A549 (cell line): Measurements from ENCODE around the gene COL1A1. TPM values are rescaled to one million over a fixed set of nuclear protein-coding genes. Genes with fewer than 3 reads are reported as not detected.

Experiments
- ATAC-seq, 2 experiments: fragments of 200-7000 bp in 1 of 2; fragments of >200 bp in 1 of 2; cut with Nextera tagmentation in 1 of 2; cut with Tn5 transposase in 1 of 2; 3 replicates each; pipeline versions ENCODE4 v1.8.0 to v1.9.1; 2018 to 2020; ENCODE audit warnings: mild to moderate bottlenecking in 1 of 2, moderate library complexity in 1 of 2
- CTCF ChIA-PET: fragments of 300-600 bp; sonication (Branson Sonifier 250); formaldehyde crosslinking; extraction: SDS; loops from one replicate; lab custom pipeline; 2021; ENCODE audit warnings: antibody characterized with exemption, inconsistent platforms; lab: Yijun Ruan, JAX
- POLR2A ChIA-PET: fragments of 350-600 bp; formaldehyde crosslinking; extraction: SDS; loops from one replicate; lab custom pipeline; 2021; ENCODE audit warnings: antibody characterized with exemption, inconsistent platforms; lab: Yijun Ruan, JAX
- DNase-seq, 2 experiments: peaks; one replicate each; pipeline versions ENCODE4 v3.0.0 to v3.0.0-alpha.2; 2011 to 2016; ENCODE audit warnings: low read depth in 1 of 2, low spot score in 1 of 2
- FAIRE-seq: peaks from 2 replicates; lab custom pipeline; 2011; peaks lifted over from hg19 to GRCh38; lab: Jason Lieb, UNC
- H3K27ac ChIP-seq, 2 experiments: fragments of >200 bp; sonication (Bioruptor Twin); formaldehyde crosslinking; 3 replicates each; pipeline ENCODE4 v1.5.1; 2016 to 2017
- H3K4me1 ChIP-seq: fragments of >200 bp; sonication (Bioruptor Twin); formaldehyde crosslinking; 3 replicates; pipeline ENCODE4 v1.6.1; 2016
- H3K4me2 ChIP-seq: fragments of >200 bp; sonication (Bioruptor Twin); formaldehyde crosslinking; 3 replicates; pipeline ENCODE4 v1.6.1; 2016
- H3K4me3 ChIP-seq: fragments of >200 bp; sonication (Bioruptor Twin); formaldehyde crosslinking; 3 replicates; pipeline ENCODE4 v1.5.1; 2016
- H3K9me3 ChIP-seq: fragments of >200 bp; sonication (Bioruptor Twin); formaldehyde crosslinking; 3 replicates; pipeline ENCODE4 v1.6.1; 2016
- BHLHE40 ChIP-seq: IDR thresholded peaks from 2 replicates; pipeline ENCODE4 v1.6.1; 2012; ENCODE audit warnings: low read depth, low read length, inconsistent platforms
- EHMT2 ChIP-seq: fragments of 200-600 bp; sonication (generic); IDR thresholded peaks from 2 replicates; pipeline ENCODE4 v1.6.1; 2016; ENCODE audit warnings: antibody characterized with exemption, low read depth, mild to moderate bottlenecking, moderate library complexity
- EP300 ChIP-seq, 2 experiments: fragments of >200 bp; sonication (Bioruptor Twin); formaldehyde crosslinking; IDR thresholded peaks; 2 replicates in 1 of 2; 3 replicates in 1 of 2; pipeline ENCODE4 v1.6.1; 2016 to 2017
- FOSL2 ChIP-seq, 2 experiments: fragments of 450-650 bp in 1 of 2; fragments of >200 bp in 1 of 2; sonication (Bioruptor Twin) in 1 of 2; formaldehyde crosslinking; IDR thresholded peaks; 2 replicates each; pipeline versions ENCODE4 v1.5.0 to v1.6.1; 2016 to 2020; ENCODE audit warnings: mild to moderate bottlenecking in 1 of 2, moderate library complexity in 1 of 2
- HEYL ChIP-seq: fragments of 250-450 bp; sonication (Bioruptor Pico); IDR thresholded peaks from 2 replicates; pipeline ENCODE4 v1.8.0; 2021; ENCODE audit warnings: mild to moderate bottlenecking, moderate library complexity
- HOXA7 ChIP-seq: fragments of 250-450 bp; sonication (Bioruptor Pico); IDR thresholded peaks from 2 replicates; pipeline ENCODE4 v1.5.0; 2020; ENCODE audit warnings: mild to moderate bottlenecking, moderate library complexity
- JUN ChIP-seq, 2 experiments: fragments of >200 bp; sonication (Bioruptor Twin); formaldehyde crosslinking; IDR thresholded peaks; 2 replicates in 1 of 2; 3 replicates in 1 of 2; pipeline ENCODE4 v1.6.1; 2016 to 2017
- JUNB ChIP-seq: fragments of >200 bp; sonication (Bioruptor Twin); formaldehyde crosslinking; IDR thresholded peaks from 2 replicates; pipeline ENCODE4 v1.6.1; 2016
- KDM5A ChIP-seq: fragments of 200-600 bp; sonication (generic); IDR thresholded peaks from 2 replicates; pipeline ENCODE4 v1.6.1; 2016; ENCODE audit warnings: antibody characterized with exemption, mild to moderate bottlenecking
- NR3C1 ChIP-seq: fragments of >200 bp; sonication (Bioruptor Twin); formaldehyde crosslinking; IDR thresholded peaks from 3 replicates; pipeline ENCODE4 v1.6.1; 2017
- POLR2A ChIP-seq: IDR thresholded peaks from 2 replicates; pipeline ENCODE4 v1.6.1; 2012; ENCODE audit warnings: mild to moderate bottlenecking, low read length
- POLR2AphosphoS2 ChIP-seq: conservative IDR thresholded peaks from 2 replicates; pipeline ENCODE4 v1.6.1; 2012; ENCODE audit warnings: low read length, improper control_type of control experiment, inconsistent platforms
- ZFP36 ChIP-seq: fragments of 450-650 bp; IDR thresholded peaks from 2 replicates; pipeline ENCODE4 v1.6.1; 2014; ENCODE audit warnings: borderline replicate concordance; ENCODE audit not compliant: partially characterized antibody
- ZSCAN20 ChIP-seq: fragments of 250-450 bp; sonication (Bioruptor Pico); IDR thresholded peaks from 2 replicates; pipeline ENCODE4 v1.8.0; 2022; ENCODE audit warnings: mild to moderate bottlenecking, moderate library complexity
- WGBS: methylation state at CpG from one replicate; pipeline ENCODE4 v1.1.6; 2017; ENCODE audit errors: missing lambda C conversion rate; 5-methylcytosine and 5-hydroxymethylcytosine counted together
- polyA plus RNA-seq, 4 experiments: library from polyadenylated mRNA; depleted of rRNA in 3 of 4; stranded (reverse); fragments of >200 nt; fragmentation: RNase III in 1 of 4; extraction: RNeasy Plus Mini Kit Qiagen cat#74134 plus additional on column Dnase treatment in 1 of 4; gene quantifications; 2 replicates in 3 of 4; 3 replicates in 1 of 4; pipeline ENCODE4 v1.2.3, GENCODE V29; 2011 to 2017
- TF ChIP-seq, protein P1 (sequence below): fragments of >200 bp; sonication (Bioruptor Twin); formaldehyde crosslinking; IDR thresholded peaks from 2 replicates; pipeline ENCODE4 v1.6.1; 2016
- TF ChIP-seq, protein P2 (sequence below): fragments of 150-350 bp; IDR thresholded peaks from 2 replicates; pipeline ENCODE4 v1.6.1; 2014; ENCODE audit warnings: low read depth, mild to moderate bottlenecking, low read length
- TF ChIP-seq, protein P3 (sequence below): IDR thresholded peaks from 2 replicates; pipeline ENCODE4 v1.6.1; 2012
- TF ChIP-seq, protein P4 (sequence below): IDR thresholded peaks from 2 replicates; pipeline ENCODE4 v1.6.1; 2012; ENCODE audit warnings: low read depth, borderline replicate concordance
- TF ChIP-seq, protein P5 (sequence below): IDR thresholded peaks from 2 replicates; pipeline ENCODE4 v1.6.1; 2012
- TF ChIP-seq, protein P6 (sequence below): fragments of 250-450 bp; sonication (Bioruptor Pico); IDR thresholded peaks from 2 replicates; pipeline ENCODE4 v1.5.0; 2021; ENCODE audit warnings: mild to moderate bottlenecking, moderate library complexity, borderline replicate concordance
- TF ChIP-seq, protein P7 (sequence below): fragments of >200 bp; sonication (Bioruptor Twin); formaldehyde crosslinking; IDR thresholded peaks from 3 replicates; pipeline ENCODE4 v1.5.1; 2016

COL1A1 gene
- polyA plus RNA-seq, 2 of the 4 experiments (the other 2 are of a cell fraction), result 4.4 to 34.3 TPM

DNA sequence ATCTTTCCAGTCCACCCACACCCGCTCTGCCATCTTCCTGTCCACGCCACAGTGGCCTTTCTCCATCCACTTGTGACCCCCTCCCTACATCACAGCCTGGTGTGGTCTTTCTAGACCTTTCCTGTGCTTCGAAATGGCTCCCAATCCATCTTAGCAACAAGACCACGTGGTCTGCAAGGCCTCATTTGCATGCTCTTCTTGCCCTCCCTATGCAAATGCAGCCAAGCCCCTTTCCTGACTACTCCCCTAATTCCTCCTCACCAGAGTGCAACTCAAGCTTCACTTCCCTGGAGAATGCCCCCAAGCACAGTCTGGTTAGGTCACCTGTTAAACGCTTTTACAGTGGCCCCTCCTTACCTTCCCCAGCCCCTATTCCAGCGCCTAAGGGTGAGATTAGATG, 57.1 kb downstream of the COL1A1 start:
- WGBS, result 93% methylated on average over 6 of the region's 6 CpGs
- ATAC-seq, result no peak
- POLR2A ChIA-PET, result no interaction called here
- H3K9me3 ChIP-seq, result no peaks in the 10 kb centered on the region
- DNase-seq, result no peak
- H3K27ac ChIP-seq, result no peak overlapping the region
- H3K4me3 ChIP-seq, result no peak overlapping the region
- FAIRE-seq, result no peak
- CTCF ChIA-PET, result interaction anchor here (0.7 to 60.2 kb wide), 8 partner anchors 5 to 153 kb away, joined by 3 to 1356 read pairs (median 72); partner anchors contain the start of genes PDK2 and SGCA
- no peak overlapping the region for H3K4me2 ChIP-seq
- peaks cover 41% of the 10 kb centered on the region for H3K4me1 ChIP-seq
- TF ChIP-seq EHMT2 (no peak), KDM5A (no peak), HEYL (CRISPR knock-in tag) (no peak), FOSL2 (IDR thresholded peaks at IDR 0.05) (no peak), FOSL2 (CRISPR knock-in tag; IDR thresholded peaks at IDR 0.05) (no peak), ZSCAN20 (CRISPR knock-in tag) (no peak), NR3C1 (no peak), EP300 (IDR thresholded peaks at IDR 0.05) (no peak)
- TF ChIP-seq, protein P1, sequence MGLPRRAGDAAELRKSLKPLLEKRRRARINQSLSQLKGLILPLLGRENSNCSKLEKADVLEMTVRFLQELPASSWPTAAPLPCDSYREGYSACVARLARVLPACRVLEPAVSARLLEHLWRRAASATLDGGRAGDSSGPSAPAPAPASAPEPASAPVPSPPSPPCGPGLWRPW, result no peak
- TF ChIP-seq, protein P2, sequence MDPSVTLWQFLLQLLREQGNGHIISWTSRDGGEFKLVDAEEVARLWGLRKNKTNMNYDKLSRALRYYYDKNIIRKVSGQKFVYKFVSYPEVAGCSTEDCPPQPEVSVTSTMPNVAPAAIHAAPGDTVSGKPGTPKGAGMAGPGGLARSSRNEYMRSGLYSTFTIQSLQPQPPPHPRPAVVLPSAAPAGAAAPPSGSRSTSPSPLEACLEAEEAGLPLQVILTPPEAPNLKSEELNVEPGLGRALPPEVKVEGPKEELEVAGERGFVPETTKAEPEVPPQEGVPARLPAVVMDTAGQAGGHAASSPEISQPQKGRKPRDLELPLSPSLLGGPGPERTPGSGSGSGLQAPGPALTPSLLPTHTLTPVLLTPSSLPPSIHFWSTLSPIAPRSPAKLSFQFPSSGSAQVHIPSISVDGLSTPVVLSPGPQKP, result no peak
- TF ChIP-seq, protein P3, sequence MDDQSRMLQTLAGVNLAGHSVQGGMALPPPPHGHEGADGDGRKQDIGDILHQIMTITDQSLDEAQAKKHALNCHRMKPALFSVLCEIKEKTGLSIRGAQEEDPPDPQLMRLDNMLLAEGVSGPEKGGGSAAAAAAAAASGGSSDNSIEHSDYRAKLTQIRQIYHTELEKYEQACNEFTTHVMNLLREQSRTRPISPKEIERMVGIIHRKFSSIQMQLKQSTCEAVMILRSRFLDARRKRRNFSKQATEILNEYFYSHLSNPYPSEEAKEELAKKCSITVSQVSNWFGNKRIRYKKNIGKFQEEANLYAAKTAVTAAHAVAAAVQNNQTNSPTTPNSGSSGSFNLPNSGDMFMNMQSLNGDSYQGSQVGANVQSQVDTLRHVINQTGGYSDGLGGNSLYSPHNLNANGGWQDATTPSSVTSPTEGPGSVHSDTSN, result no peak
- TF ChIP-seq, protein P4, sequence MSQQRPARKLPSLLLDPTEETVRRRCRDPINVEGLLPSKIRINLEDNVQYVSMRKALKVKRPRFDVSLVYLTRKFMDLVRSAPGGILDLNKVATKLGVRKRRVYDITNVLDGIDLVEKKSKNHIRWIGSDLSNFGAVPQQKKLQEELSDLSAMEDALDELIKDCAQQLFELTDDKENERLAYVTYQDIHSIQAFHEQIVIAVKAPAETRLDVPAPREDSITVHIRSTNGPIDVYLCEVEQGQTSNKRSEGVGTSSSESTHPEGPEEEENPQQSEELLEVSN, result no peak

DNA sequence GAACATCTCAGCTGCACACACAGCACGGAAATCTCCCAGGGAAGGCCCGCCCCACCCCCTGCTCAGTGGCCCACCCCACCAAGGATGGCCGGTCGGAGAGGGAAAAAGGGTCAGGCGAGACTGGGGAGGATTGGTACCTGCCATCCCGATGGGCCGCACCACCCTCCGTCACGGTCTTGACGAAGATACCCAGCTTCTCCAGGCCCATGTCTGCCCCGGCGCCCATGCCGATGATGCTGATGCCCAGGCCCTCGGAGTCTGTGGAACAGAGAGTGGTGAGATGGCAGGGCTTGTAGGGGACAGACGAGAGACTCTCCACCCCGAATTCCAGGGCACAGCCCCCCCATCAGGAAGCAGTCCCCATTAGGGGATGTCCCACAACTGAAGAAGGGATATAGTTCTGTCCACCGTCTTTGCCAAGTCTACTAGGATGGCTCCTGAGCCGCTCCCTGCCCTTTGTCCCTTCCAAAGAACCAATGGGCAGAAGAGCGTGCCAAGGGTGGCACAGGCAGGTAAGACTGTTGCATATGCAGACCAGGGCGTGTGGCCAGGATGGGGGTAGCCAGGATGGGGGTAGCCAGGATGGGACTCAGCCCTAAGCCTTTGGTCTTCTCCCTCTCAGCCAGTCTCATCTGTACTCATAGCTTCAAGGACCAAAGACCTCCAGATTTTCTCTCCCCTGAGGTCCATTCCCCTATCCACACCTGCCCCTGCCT, 57.8 kb downstream of the COL1A1 start:
- peaks cover 41% of the 10 kb centered on the region for H3K4me1 ChIP-seq
- TF ChIP-seq POLR2A (no peak), JUNB (no peak)
- TF ChIP-seq, protein P5, sequence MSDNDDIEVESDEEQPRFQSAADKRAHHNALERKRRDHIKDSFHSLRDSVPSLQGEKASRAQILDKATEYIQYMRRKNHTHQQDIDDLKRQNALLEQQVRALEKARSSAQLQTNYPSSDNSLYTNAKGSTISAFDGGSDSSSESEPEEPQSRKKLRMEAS, result no peak
- H3K27ac ChIP-seq, result no peak overlapping the region
- 96% methylated on average over 17 of the region's 20 CpGs for WGBS
- H3K4me2 ChIP-seq, result no peak overlapping the region
- no peaks in the 10 kb centered on the region for H3K9me3 ChIP-seq
- no peak for DNase-seq
- no peak overlapping the region for H3K4me3 ChIP-seq
- POLR2A ChIA-PET, result no interaction called here
- no peak for ATAC-seq
- no peak for FAIRE-seq
- CTCF ChIA-PET, result interaction anchor here (0.6 to 60.2 kb wide), 12 partner anchors 4 to 118 kb away, joined by 3 to 1356 read pairs (median 4); partner anchors contain the start of genes PDK2, PPP1R9B, SAMD14 and SGCA

DNA sequence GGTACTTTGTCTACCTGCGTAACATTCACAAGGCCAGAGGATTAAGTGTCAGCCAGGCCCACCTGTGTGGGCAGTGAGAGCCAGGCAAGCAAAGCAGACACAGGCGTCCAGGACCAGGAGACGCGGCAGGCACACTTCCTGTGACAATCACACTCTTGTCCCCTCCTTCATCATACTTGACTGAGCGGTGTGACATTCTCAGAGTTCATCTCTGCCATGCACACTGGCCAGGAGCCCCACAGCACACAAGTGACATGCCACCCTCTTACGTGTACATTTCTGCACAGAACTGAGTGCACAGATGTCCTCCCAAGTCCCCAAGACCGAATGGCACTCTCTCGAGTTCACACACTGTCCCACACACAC, 59.7 kb downstream of the COL1A1 start:
- WGBS, result 92% methylated on average over 8 of the region's 8 CpGs

More for the DNA sequence above, 59.7 kb downstream of the COL1A1 start:
- H3K4me3 ChIP-seq, result no peak overlapping the region
- CTCF ChIA-PET, result interaction anchor here (2.0 to 60.2 kb wide), 7 partner anchors 7 to 37 kb away, joined by 7 to 1356 read pairs (median 96); partner anchors contain the start of genes PDK2, PPP1R9B, SAMD14 and SGCA
- no peaks in the 10 kb centered on the region for H3K9me3 ChIP-seq
- TF ChIP-seq POLR2AphosphoS2 (no peak), JUN (IDR thresholded peaks at IDR 0.05) (no peak), ZFP36 (no peak), HOXA7 (CRISPR knock-in tag) (no peak), BHLHE40 (no peak)
- TF ChIP-seq, protein P6, sequence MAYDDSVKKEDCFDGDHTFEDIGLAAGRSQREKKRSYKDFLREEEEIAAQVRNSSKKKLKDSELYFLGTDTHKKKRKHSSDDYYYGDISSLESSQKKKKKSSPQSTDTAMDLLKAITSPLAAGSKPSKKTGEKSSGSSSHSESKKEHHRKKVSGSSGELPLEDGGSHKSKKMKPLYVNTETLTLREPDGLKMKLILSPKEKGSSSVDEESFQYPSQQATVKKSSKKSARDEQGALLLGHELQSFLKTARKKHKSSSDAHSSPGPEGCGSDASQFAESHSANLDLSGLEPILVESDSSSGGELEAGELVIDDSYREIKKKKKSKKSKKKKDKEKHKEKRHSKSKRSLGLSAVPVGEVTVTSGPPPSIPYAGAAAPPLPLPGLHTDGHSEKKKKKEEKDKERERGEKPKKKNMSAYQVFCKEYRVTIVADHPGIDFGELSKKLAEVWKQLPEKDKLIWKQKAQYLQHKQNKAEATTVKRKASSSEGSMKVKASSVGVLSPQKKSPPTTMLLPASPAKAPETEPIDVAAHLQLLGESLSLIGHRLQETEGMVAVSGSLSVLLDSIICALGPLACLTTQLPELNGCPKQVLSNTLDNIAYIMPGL, result no peak
- TF ChIP-seq, protein P7, sequence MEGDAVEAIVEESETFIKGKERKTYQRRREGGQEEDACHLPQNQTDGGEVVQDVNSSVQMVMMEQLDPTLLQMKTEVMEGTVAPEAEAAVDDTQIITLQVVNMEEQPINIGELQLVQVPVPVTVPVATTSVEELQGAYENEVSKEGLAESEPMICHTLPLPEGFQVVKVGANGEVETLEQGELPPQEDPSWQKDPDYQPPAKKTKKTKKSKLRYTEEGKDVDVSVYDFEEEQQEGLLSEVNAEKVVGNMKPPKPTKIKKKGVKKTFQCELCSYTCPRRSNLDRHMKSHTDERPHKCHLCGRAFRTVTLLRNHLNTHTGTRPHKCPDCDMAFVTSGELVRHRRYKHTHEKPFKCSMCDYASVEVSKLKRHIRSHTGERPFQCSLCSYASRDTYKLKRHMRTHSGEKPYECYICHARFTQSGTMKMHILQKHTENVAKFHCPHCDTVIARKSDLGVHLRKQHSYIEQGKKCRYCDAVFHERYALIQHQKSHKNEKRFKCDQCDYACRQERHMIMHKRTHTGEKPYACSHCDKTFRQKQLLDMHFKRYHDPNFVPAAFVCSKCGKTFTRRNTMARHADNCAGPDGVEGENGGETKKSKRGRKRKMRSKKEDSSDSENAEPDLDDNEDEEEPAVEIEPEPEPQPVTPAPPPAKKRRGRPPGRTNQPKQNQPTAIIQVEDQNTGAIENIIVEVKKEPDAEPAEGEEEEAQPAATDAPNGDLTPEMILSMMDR, result no peak
- TF ChIP-seq, all 56 proteins: peak for 0
- Histone ChIP-seq H3K27ac (no peak overlapping the region), H3K4me2 (no peak overlapping the region), H3K4me1 (peaks cover 22% of the 10 kb centered on the region)
- ATAC-seq (no peak), DNase-seq (no peak), FAIRE-seq (no peak)
- POLR2A ChIA-PET, result no interaction called here
